ENCODE measurements around the gene SETD1A. TPM values are rescaled to one million over a fixed set of nuclear protein-coding genes. Genes with fewer than 3 reads are reported as not detected.

SETD1A gene
- total and polyA plus RNA-seq, 2 of the 4 experiments (the other 2 are of a cell fraction) = 0.54 to 5.8 TPM

GRCh38 chr16:30989469-30990047 is 32.0 kb downstream of the SETD1A start:
- Histone ChIP-seq H2BK15ac (ENCODE audit: low read depth, low read length) (no peak overlapping the region), H3K79me1 (ENCODE audit: low read depth in 1 of 2, low read length in 2 of 2) (peaks cover 0 to 16% of the 10 kb centered on the region in 2 experiments; a peak in 2 of 4 replicates), H3K9me1 (ENCODE audit: insufficient read depth, low read length) (no peaks in the 10 kb centered on the region; the same call in none of the 2 replicates), H4K20me1 (ENCODE audit: insufficient read depth, low read length) (no peaks in the 10 kb centered on the region), H3K4me3 (ENCODE audit: insufficient read depth, low read depth, low read length) (no peak overlapping the region), H3K9me3 (ENCODE audit: control insufficient read depth, insufficient read depth, low read length) (no peaks in the 10 kb centered on the region), H2AK5ac (ENCODE audit: low read depth, low read length) (no peak overlapping the region), H3K23ac (ENCODE audit: low read depth, low read length) (no peak overlapping the region), H3K18ac (ENCODE audit: low read depth, low read length) (no peak overlapping the region), H2BK5ac (ENCODE audit: low read depth, low read length, poor library complexity, severe bottlenecking) (no peak overlapping the region), H3K4me2 (ENCODE audit: low read depth, low read length) (no peak overlapping the region), H3K9ac (ENCODE audit: low read depth, low read length) (no peak overlapping the region), H3K36me3 (ENCODE audit: control insufficient read depth, insufficient read depth, low read length) (peaks cover 5% of the 10 kb centered on the region; the same call in 1 of the 2 replicates), H2BK120ac (ENCODE audit: low read depth, low read length) (no peak overlapping the region), H4K5ac (ENCODE audit: low read depth, low read length) (no peak overlapping the region), H2AFZ (replicated peaks; ENCODE audit: low read length, poor library complexity) (peak overlapping the region; percentile 32), H2AK9ac (replicated peaks; ENCODE audit: low read depth, low read length, poor library complexity) (peak overlapping the region; percentile 31), H4K91ac (ENCODE audit: insufficient read depth, low read depth, low read length) (no peak overlapping the region), H3K56ac (ENCODE audit: extremely low read depth, insufficient read depth, low read length) (no peak overlapping the region), H2BK20ac (ENCODE audit: low read depth, low read length) (no peak overlapping the region), H3K4me1 (ENCODE audit: control insufficient read depth, insufficient read depth, low read length) (peaks cover 8% of the 10 kb centered on the region), H3K14ac (replicated peaks; ENCODE audit: low read depth, low read length) (no peak overlapping the region), H3K4ac (ENCODE audit: low read depth, low read length) (no peak overlapping the region), H4K8ac (ENCODE audit: low read depth in 2 of 2, low read length in 2 of 2) (no peak overlapping the region), H3K27me3 (ENCODE audit: control insufficient read depth, insufficient read depth, low read length) (no peaks in the 10 kb centered on the region), H3K27ac (ENCODE audit: insufficient read depth, low read length) (no peak overlapping the region)
- intact Hi-C loops (cut with micrococcal nuclease) (no loop called here), dilution Hi-C loops (cut with HindIII; ENCODE audit: low sequenced_read_pairs, unreplicated experiment) (no loop called here), in situ Hi-C loops (cut with MboI; ENCODE audit: low sequenced_read_pairs) (loop anchor here (10.0 to 25.0 kb wide), 4 partner anchors 95 to 875 kb away; partner anchors contain the start of genes PRSS53 and ZNF843)
- no peak for DNase-seq
- ATAC-seq (ENCODE audit: low read depth) = no peak
- POLR2A ChIA-PET (ENCODE audit: unreplicated experiment) = no interaction called here
- 91% methylated on average over 16 of the region's 23 CpGs; no CpG with 5 or more reads in 1 of the 2 experiments for WGBS, 2 experiments (ENCODE audit: extremely low coverage in 2 of 2, insufficient read length in 1 of 2)
- no TSS peak for BruUV-seq (replicated peaks)
- no peak for TF ChIP-seq MAFK (IDR thresholded peaks at IDR 0.05; ENCODE audit: low read depth, low read length)
- no peak for TF ChIP-seq SMC3 (IDR thresholded peaks at IDR 0.05; ENCODE audit: low read depth, low read length)
- TF ChIP-seq POLR2A (IDR thresholded peaks at IDR 0.05; ENCODE audit: low read depth, low read length) = no peak
- TF ChIP-seq CHD1 (IDR thresholded peaks at IDR 0.05; ENCODE audit: low read depth, low read length) = no peak
- no peak for TF ChIP-seq RAD21 (IDR thresholded peaks at IDR 0.05; ENCODE audit: low read length)
- TF ChIP-seq BHLHE40 (IDR thresholded peaks at IDR 0.05; ENCODE audit: low read depth, low read length) = no peak
- no peak for TF ChIP-seq CTCF (conservative IDR thresholded peaks at IDR 0.05; ENCODE audit: low read depth, low read length)
- TF ChIP-seq NFE2L2 (IDR thresholded peaks at IDR 0.05; ENCODE audit: low read depth, low read length) = no peak
- TF ChIP-seq CEBPB (IDR thresholded peaks at IDR 0.05; ENCODE audit: low read depth, low read length) = no peak
- no peak for TF ChIP-seq RFX5 (IDR thresholded peaks at IDR 0.05; ENCODE audit: low read depth, low read length)
- TF ChIP-seq MAZ (IDR thresholded peaks at IDR 0.05; ENCODE audit: borderline replicate concordance, low read depth, low read length) = no peak
- TF ChIP-seq FOS (IDR thresholded peaks at IDR 0.05; ENCODE audit: low read depth, low read length) = no peak
- TF ChIP-seq MXI1 (IDR thresholded peaks at IDR 0.05; ENCODE audit: borderline replicate concordance, low read depth, low read length) = no peak
- CTCF ChIA-PET = no interaction called here

Data from IMR-90 (cell line).